Activated CD4-positive, alpha-beta memory T cell treated with anti-CD3 and anti-CD28 coated beads, Interleukin-2, amount 10 ng/mL, durations not matched to agents 7 days and 5 days (primary cell): ENCODE data around the gene ZBTB20. TPM values are rescaled to one million over a fixed set of nuclear protein-coding genes. Genes with fewer than 3 reads are reported as not detected.

ENCODE experiments used
- CTCF ChIA-PET: fragments of 350-600 bp; sonication (Branson Sonifier 250); formaldehyde crosslinking; loops from one replicate; lab custom pipeline; 2021; ENCODE audit warnings: antibody characterized with exemption, inconsistent platforms; lab: Charles Lee
- POLR2A ChIA-PET: fragments of 350-600 bp; sonication (Branson Sonifier 250); formaldehyde crosslinking; loops from one replicate; lab custom pipeline; 2021; ENCODE audit warnings: antibody characterized with exemption; lab: Charles Lee
- DNase-seq: peaks from one replicate; pipeline ENCODE4 v3.0.0-alpha.2; 2020
- H3K27ac Mint-ChIP-seq: one replicate; pipeline ENCODE4 v1.8.0; 2021; ENCODE audit warnings: mild to moderate bottlenecking, mixed read lengths
- H3K27me3 Mint-ChIP-seq: one replicate; pipeline ENCODE4 v1.8.0; 2021; ENCODE audit warnings: mixed read lengths
- H3K36me3 Mint-ChIP-seq: one replicate; pipeline ENCODE4 v1.8.0; 2021; ENCODE audit warnings: low read depth, mixed read lengths
- H3K4me1 Mint-ChIP-seq: one replicate; pipeline ENCODE4 v1.8.0; 2021; ENCODE audit warnings: mixed read lengths
- H3K4me3 Mint-ChIP-seq: one replicate; pipeline ENCODE4 v1.8.0; 2021; ENCODE audit warnings: mild to moderate bottlenecking, mixed read lengths
- H3K9me3 Mint-ChIP-seq: one replicate; pipeline ENCODE4 v1.8.0; 2021; ENCODE audit warnings: mixed read lengths
- total RNA-seq, 2 experiments: library from RNA; stranded (reverse); gene quantifications; one replicate each; pipeline ENCODE4 v1.2.3, GENCODE V29; 2021

The ZBTB20 gene
- total RNA-seq, 2 experiments from 2014 or later: 6.3 to 8.6 TPM

GRCh38 chr3:114499976-114500375 is 647.1 kb downstream of the ZBTB20 start:
- Mint-ChIP-seq H3K9me3 (no peaks in the 10 kb centered on the region), H3K36me3 (no peaks in the 10 kb centered on the region), H3K4me3 (no peak overlapping the region), H3K27ac (no peak overlapping the region), H3K27me3 (peaks cover 26% of the 10 kb centered on the region), H3K4me1 (peaks cover 16% of the 10 kb centered on the region)
- POLR2A ChIA-PET: no interaction called here
- CTCF ChIA-PET: no interaction called here
- no peak for DNase-seq

- H3K4me1 Mint-ChIP-seq: peaks cover 18% of the 10 kb centered on the region
- CTCF ChIA-PET: no interaction called here
- H3K9me3 Mint-ChIP-seq: no peaks in the 10 kb centered on the region
- no peak overlapping the region for H3K27ac Mint-ChIP-seq
- H3K27me3 Mint-ChIP-seq: peaks cover 22% of the 10 kb centered on the region
- POLR2A ChIA-PET: no interaction called here
- no peak overlapping the region for H3K4me3 Mint-ChIP-seq
- no peaks in the 10 kb centered on the region for H3K36me3 Mint-ChIP-seq
- DNase-seq: no peak
Measured at GRCh38 chr3:114498539-114499370, 648.3 kb downstream of the ZBTB20 start.

DNA sequence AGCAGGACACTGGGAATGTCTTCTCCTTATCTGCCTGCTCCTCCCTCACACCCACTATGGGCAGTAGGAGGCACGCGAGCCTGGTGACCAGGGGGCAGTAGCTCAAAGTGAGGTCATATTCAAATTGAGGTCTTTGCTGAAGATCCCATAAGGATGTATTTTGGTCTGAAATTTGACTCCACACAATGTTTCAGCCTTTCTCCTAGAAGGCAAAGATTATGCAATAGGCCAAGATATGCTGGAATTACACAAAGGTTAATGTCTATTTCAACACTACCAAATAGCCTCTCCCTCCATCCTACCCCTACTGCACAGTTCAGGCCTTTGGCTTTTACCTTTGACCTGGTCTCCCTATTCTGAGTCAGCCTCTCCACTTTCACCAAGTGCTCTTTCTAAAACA is 650.2 kb downstream of the ZBTB20 start:
- Mint-ChIP-seq H3K36me3 (no peaks in the 10 kb centered on the region), H3K9me3 (no peaks in the 10 kb centered on the region), H3K27ac (no peak overlapping the region), H3K4me1 (peaks cover 14% of the 10 kb centered on the region), H3K4me3 (no peak overlapping the region), H3K27me3 (peaks cover 17% of the 10 kb centered on the region)
- no peak for DNase-seq
- ChIA-PET POLR2A (no interaction called here), CTCF (no interaction called here)

DNA sequence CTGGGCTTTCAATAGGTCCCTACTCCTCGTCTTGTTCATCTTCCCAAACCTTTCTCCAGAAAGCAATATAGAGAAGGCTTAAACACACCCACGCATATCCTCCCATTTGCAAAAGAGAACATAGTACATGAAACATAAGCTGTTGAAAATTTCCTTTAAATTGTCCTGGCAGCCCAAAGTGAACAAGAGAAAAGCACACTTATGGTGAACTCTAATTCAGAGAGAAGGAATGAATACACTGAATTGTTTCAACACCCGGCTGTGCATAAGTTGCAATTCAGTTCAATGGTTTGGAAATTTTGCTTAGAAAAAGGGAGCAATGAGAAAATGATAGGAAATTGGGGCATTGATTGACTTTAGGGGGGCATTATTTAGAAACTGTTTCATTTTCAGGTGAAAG is 650.6 kb downstream of the ZBTB20 start:
- CTCF ChIA-PET: no interaction called here
- Mint-ChIP-seq H3K4me1 (peaks cover 13% of the 10 kb centered on the region), H3K27me3 (peaks cover 17% of the 10 kb centered on the region), H3K9me3 (no peaks in the 10 kb centered on the region), H3K27ac (no peak overlapping the region), H3K4me3 (no peak overlapping the region), H3K36me3 (no peaks in the 10 kb centered on the region)
- no peak for DNase-seq
- POLR2A ChIA-PET: no interaction called here

DNA sequence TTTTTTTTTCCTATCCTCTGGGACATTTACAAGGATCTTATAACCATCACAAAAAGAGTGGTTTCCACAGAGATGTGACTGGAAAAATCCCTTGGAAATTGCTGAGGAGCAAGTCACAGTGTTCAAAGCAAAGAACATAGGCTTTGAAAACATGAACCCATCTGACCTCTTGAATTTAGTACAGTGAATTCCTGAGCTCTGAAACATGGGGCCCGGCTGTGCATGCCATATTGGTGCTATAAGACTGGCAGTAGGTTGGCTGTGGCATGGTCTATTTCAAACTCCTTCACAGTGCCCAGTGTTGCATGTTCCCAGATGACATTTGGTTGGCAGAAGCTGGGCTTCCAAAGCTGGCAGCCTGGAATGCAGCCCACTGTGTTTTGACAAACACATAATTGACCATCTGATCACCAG is 651.1 kb downstream of the ZBTB20 start:
- peaks cover 13% of the 10 kb centered on the region for H3K4me1 Mint-ChIP-seq
- no peaks in the 10 kb centered on the region for H3K36me3 Mint-ChIP-seq
- no peak overlapping the region for H3K4me3 Mint-ChIP-seq
- POLR2A ChIA-PET: no interaction called here
- DNase-seq: no peak
- H3K9me3 Mint-ChIP-seq: no peaks in the 10 kb centered on the region
- peaks cover 17% of the 10 kb centered on the region for H3K27me3 Mint-ChIP-seq
- no peak overlapping the region for H3K27ac Mint-ChIP-seq
- CTCF ChIA-PET: no interaction called here

DNA sequence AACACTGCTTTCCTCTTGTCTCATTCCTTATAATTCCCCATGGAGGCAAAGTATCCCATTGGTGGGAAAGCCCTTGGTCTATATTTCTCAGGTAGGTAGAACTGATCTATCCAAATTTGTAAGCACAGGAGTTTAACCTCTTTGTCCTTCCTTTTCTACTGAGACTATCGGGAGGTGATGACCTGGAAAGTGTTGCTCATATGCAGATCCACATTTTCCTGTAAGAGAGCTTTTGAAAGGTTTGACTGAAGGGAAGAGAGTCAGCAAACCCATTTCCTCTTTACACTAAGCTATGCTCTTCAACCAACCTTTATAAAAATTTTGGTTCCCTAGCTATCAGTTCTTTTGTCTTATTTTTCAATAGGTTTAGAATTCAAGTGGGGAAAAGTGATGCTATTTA is 652.6 kb downstream of the ZBTB20 start:
- DNase-seq: no peak
- POLR2A ChIA-PET: no interaction called here
- no peaks in the 10 kb centered on the region for H3K9me3 Mint-ChIP-seq
- CTCF ChIA-PET: no interaction called here
- no peaks in the 10 kb centered on the region for H3K36me3 Mint-ChIP-seq
- H3K4me1 Mint-ChIP-seq: peaks cover 4% of the 10 kb centered on the region
- H3K27me3 Mint-ChIP-seq: peaks cover 12% of the 10 kb centered on the region
- no peak overlapping the region for H3K27ac Mint-ChIP-seq
- H3K4me3 Mint-ChIP-seq: no peak overlapping the region

- Mint-ChIP-seq H3K4me1 (peaks cover 2% of the 10 kb centered on the region), H3K4me3 (no peak overlapping the region)
- CTCF ChIA-PET: no interaction called here
Measured at GRCh38 chr3:114490829-114491228, 656.3 kb downstream of the ZBTB20 start.

DNA sequence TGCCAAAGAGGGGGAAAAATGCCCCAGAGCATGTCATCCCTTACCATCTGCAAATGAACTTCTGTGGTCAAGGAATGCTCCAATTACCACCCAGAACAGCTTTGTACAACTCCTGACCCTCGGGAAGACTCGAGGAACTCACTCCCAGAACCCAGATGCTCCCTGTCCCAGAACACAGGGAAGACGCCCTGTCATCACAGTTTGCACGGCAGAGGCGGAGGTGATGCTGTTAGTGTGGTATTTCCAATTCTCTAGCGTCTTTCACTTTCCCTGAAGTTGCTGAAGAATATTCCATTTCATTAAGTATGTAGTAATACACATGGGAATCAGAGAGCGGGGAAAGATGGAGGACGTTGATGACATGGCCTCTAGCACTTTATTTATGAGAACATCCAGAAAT is 659.6 kb downstream of the ZBTB20 start:
- DNase-seq: no peak
- ChIA-PET POLR2A (no interaction called here), CTCF (no interaction called here)
- Mint-ChIP-seq H3K27ac (no peak overlapping the region), H3K4me1 (no peaks in the 10 kb centered on the region), H3K9me3 (no peaks in the 10 kb centered on the region), H3K27me3 (no peaks in the 10 kb centered on the region), H3K4me3 (no peak overlapping the region), H3K36me3 (no peaks in the 10 kb centered on the region)

More at GRCh38 chr3:114490829-114491228, 656.3 kb downstream of the ZBTB20 start:
- H3K9me3 Mint-ChIP-seq: no peaks in the 10 kb centered on the region
- no peaks in the 10 kb centered on the region for H3K27me3 Mint-ChIP-seq
- no peak for DNase-seq
- POLR2A ChIA-PET: no interaction called here
- H3K27ac Mint-ChIP-seq: no peak overlapping the region
- no peaks in the 10 kb centered on the region for H3K36me3 Mint-ChIP-seq

GRCh38 chr3:114484919-114485318 is 662.2 kb downstream of the ZBTB20 start:
- no peak for DNase-seq
- Mint-ChIP-seq H3K4me1 (peaks cover 15% of the 10 kb centered on the region), H3K27me3 (no peaks in the 10 kb centered on the region), H3K4me3 (no peak overlapping the region), H3K9me3 (peaks cover 3% of the 10 kb centered on the region), H3K27ac (no peak overlapping the region), H3K36me3 (no peaks in the 10 kb centered on the region)
- ChIA-PET POLR2A (interaction anchor here (0.7 kb wide), 1 partner anchor 20 kb away, joined by 3 read pairs; no protein-coding TSS in a partner anchor), CTCF (no interaction called here)

- DNase-seq: no peak
- no peaks in the 10 kb centered on the region for H3K36me3 Mint-ChIP-seq
- peaks cover 3% of the 10 kb centered on the region for H3K9me3 Mint-ChIP-seq
- no peaks in the 10 kb centered on the region for H3K27me3 Mint-ChIP-seq
- no peak overlapping the region for H3K27ac Mint-ChIP-seq
- no peak overlapping the region for H3K4me3 Mint-ChIP-seq
- peaks cover 15% of the 10 kb centered on the region for H3K4me1 Mint-ChIP-seq
- ChIA-PET POLR2A (interaction anchor here (0.6 kb wide), 1 partner anchor 268 kb away, joined by 3 read pairs; no protein-coding TSS in a partner anchor), CTCF (no interaction called here)
Measured at GRCh38 chr3:114481113-114481512, 666.0 kb downstream of the ZBTB20 start.

DNA sequence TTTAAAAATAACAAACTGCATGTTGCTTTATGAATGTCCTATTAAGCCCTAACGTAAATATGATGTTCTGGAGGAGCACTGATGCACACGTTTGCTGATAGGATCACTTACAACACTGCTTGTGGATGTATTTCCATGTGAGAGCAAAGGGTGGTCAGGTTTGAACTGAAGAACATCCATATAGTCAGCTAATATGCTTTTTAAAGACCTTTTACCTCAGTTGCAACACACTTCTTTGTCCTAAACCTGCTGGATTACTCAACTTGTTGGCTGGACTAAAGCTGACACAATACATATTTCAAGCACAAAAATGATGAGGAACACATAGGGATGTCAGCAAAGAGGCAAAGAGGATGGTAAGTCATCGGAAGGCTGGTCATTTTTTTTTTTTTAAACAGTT is 666.6 kb downstream of the ZBTB20 start:
- ChIA-PET POLR2A (no interaction called here), CTCF (no interaction called here)
- no peaks in the 10 kb centered on the region for H3K36me3 Mint-ChIP-seq
- no peak overlapping the region for H3K27ac Mint-ChIP-seq
- peaks cover 3% of the 10 kb centered on the region for H3K9me3 Mint-ChIP-seq
- H3K27me3 Mint-ChIP-seq: no peaks in the 10 kb centered on the region
- H3K4me3 Mint-ChIP-seq: no peak overlapping the region
- no peak for DNase-seq
- peaks cover 15% of the 10 kb centered on the region for H3K4me1 Mint-ChIP-seq

DNA sequence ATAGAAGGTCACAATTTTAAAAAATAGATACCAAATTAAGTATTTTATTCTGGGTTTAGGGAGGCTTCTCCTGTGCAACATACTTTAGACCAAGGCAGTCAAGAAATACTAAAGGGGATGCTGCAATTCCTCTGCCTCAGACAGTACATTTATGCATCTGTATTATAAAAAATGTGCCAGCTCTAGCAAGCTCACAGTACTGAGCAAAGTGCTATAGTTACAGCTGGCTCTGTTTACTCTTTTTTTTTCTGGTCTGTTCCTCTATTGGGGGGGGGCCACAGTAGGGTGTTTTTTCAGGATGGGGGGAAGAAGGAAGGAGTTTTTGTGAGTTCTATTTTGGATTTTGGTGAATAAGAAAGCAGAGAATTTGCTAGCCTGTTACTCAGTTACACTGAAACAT is 668.3 kb downstream of the ZBTB20 start:
- Mint-ChIP-seq H3K36me3 (no peaks in the 10 kb centered on the region), H3K9me3 (peaks cover 3% of the 10 kb centered on the region), H3K27me3 (no peaks in the 10 kb centered on the region), H3K27ac (no peak overlapping the region), H3K4me3 (no peak overlapping the region), H3K4me1 (peaks cover 15% of the 10 kb centered on the region)
- ChIA-PET CTCF (no interaction called here), POLR2A (no interaction called here)
- no peak for DNase-seq

GRCh38 chr3:114476511-114476910 is 670.6 kb downstream of the ZBTB20 start:
- Mint-ChIP-seq H3K4me1 (peaks cover 8% of the 10 kb centered on the region), H3K27me3 (no peaks in the 10 kb centered on the region), H3K36me3 (no peaks in the 10 kb centered on the region), H3K4me3 (no peak overlapping the region), H3K27ac (no peak overlapping the region), H3K9me3 (peaks cover 3% of the 10 kb centered on the region)
- ChIA-PET POLR2A (no interaction called here), CTCF (no interaction called here)
- no peak for DNase-seq

DNA sequence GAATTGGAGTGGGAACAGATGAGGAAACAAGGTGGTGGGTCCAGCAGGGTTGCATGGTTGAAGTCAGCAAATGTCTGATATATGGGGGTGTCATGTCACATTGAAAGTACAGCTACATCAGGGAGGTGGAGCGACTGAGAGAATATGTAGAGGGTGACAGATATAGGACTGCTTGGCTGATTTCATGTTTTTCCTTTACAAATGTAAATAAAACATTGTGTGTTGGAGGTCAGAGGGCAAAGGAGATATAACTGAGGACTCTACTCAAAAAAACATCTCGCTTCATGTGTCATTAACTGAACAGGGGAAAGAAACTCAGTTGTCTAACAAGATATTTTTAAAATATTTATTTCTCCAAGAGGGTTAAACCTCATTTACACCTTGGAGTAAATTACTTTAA is 675.6 kb downstream of the ZBTB20 start:
- DNase-seq: no peak
- Mint-ChIP-seq H3K27ac (no peak overlapping the region), H3K9me3 (no peaks in the 10 kb centered on the region), H3K27me3 (no peaks in the 10 kb centered on the region), H3K4me3 (no peak overlapping the region), H3K36me3 (no peaks in the 10 kb centered on the region), H3K4me1 (no peaks in the 10 kb centered on the region)
- POLR2A ChIA-PET: no interaction called here
- CTCF ChIA-PET: no interaction called here
